GM23338 (cell line): ENCODE data around the gene SYVN1. TPM values are rescaled to one million over a fixed set of nuclear protein-coding genes. Genes with fewer than 3 reads are reported as not detected.

ENCODE experiments used
- ATAC-seq: fragments of 200-7000 bp; cut with Tn5 transposase; 3 replicates; pipeline ENCODE4 v1.9.1; 2020
- DNase-seq: peaks from one replicate; pipeline ENCODE4 v3.0.0-alpha.2; 2015; ENCODE audit warnings: low spot score
- H2AFZ ChIP-seq: fragments of 200-600 bp; sonication (generic); 2 replicates; pipeline ENCODE4 v1.8.0; 2016; ENCODE audit warnings: antibody characterized with exemption, mild to moderate bottlenecking, moderate library complexity
- H3F3A ChIP-seq: fragments of 200-600 bp; sonication (generic); replicated peaks from 2 replicates; pipeline ENCODE4 v1.8.0; 2017; ENCODE audit warnings: antibody characterized with exemption, mixed run types, low read depth
- H3K27ac ChIP-seq: fragments of 200-600 bp; sonication (generic); 2 replicates; pipeline ENCODE4 v1.6.1; 2016; ENCODE audit warnings: low read depth
- H3K27me3 ChIP-seq: fragments of 200-600 bp; sonication (generic); 2 replicates; pipeline ENCODE4 v1.8.0; 2016; ENCODE audit warnings: mild to moderate bottlenecking, mixed run types, moderate library complexity; ENCODE audit not compliant: insufficient read depth
- H3K36me3 ChIP-seq: fragments of 200-600 bp; sonication (generic); 2 replicates; pipeline ENCODE4 v1.8.0; 2016; ENCODE audit warnings: mild to moderate bottlenecking; ENCODE audit not compliant: insufficient read depth
- H3K4me1 ChIP-seq: fragments of 200-600 bp; sonication (generic); 2 replicates; pipeline ENCODE4 v1.8.0; 2016; ENCODE audit warnings: mild to moderate bottlenecking, moderate library complexity; ENCODE audit not compliant: insufficient read depth
- H3K4me2 ChIP-seq: fragments of 200-600 bp; sonication (generic); 2 replicates; pipeline ENCODE4 v1.7.1; 2017; ENCODE audit warnings: mixed run types
- H3K4me3 ChIP-seq: fragments of 200-600 bp; sonication (generic); 2 replicates; pipeline ENCODE4 v1.6.1; 2016; ENCODE audit warnings: mixed run types
- H3K79me2 ChIP-seq: fragments of 200-600 bp; sonication (generic); replicated peaks from 2 replicates; pipeline ENCODE4 v1.8.0; 2017; ENCODE audit warnings: mild to moderate bottlenecking; ENCODE audit not compliant: insufficient read depth
- H3K9me2 ChIP-seq: fragments of 200-600 bp; sonication (generic); 2 replicates; pipeline ENCODE4 v1.8.0; 2017; ENCODE audit not compliant: insufficient read depth
- H4K20me1 ChIP-seq: fragments of 200-600 bp; sonication (generic); replicated peaks from 2 replicates; pipeline ENCODE4 v1.8.0; 2017; ENCODE audit warnings: mild to moderate bottlenecking; ENCODE audit not compliant: insufficient read depth
- H3K27ac Mint-ChIP-seq: 2 replicates; pipeline ENCODE4 v1.8.0; 2020; ENCODE audit warnings: inconsistent platforms, mild to moderate bottlenecking, moderate library complexity, mixed read lengths
- H3K27me3 Mint-ChIP-seq: 3 replicates; pipeline ENCODE4 v1.8.0; 2022; ENCODE audit warnings: low read depth, mild to moderate bottlenecking, moderate library complexity, mixed read lengths, inconsistent platforms; ENCODE audit not compliant: insufficient read depth, poor library complexity
- H3K36me3 Mint-ChIP-seq: 3 replicates; pipeline ENCODE4 v1.8.0; 2021; ENCODE audit warnings: low read depth, mild to moderate bottlenecking, inconsistent platforms, moderate library complexity, mixed read lengths
- H3K4me1 Mint-ChIP-seq: 3 replicates; pipeline ENCODE4 v1.8.0; 2020; ENCODE audit warnings: mild to moderate bottlenecking, inconsistent platforms, mixed read lengths
- H3K4me3 Mint-ChIP-seq: 3 replicates; pipeline ENCODE4 v1.8.0; 2021; ENCODE audit warnings: moderate library complexity, mild to moderate bottlenecking, inconsistent platforms, mixed read lengths
- H3K9me3 Mint-ChIP-seq: 3 replicates; pipeline ENCODE4 v1.8.0; 2020; ENCODE audit warnings: moderate library complexity, mild to moderate bottlenecking, inconsistent platforms, mixed read lengths
- CREB1 ChIP-seq: fragments of 250-450 bp; sonication (Bioruptor Pico); IDR thresholded peaks from 2 replicates; pipeline ENCODE4 v1.5.0; 2020; ENCODE audit warnings: low read depth, mild to moderate bottlenecking, moderate library complexity
- ETS1 ChIP-seq: IDR thresholded peaks from 2 replicates; pipeline ENCODE4 v1.6.1; 2016; ENCODE audit warnings: antibody characterized with exemption
- EZH2 ChIP-seq: fragments of 200-600 bp; sonication (generic); IDR thresholded peaks from one replicate; pipeline ENCODE4 v1.8.0; 2017; ENCODE audit warnings: antibody characterized with exemption, mild to moderate bottlenecking, low read depth; ENCODE audit not compliant: unreplicated experiment
- EZH2phosphoT487 ChIP-seq: fragments of 200-600 bp; sonication (generic); IDR thresholded peaks from one replicate; pipeline ENCODE4 v1.8.1; 2018; ENCODE audit warnings: antibody characterized with exemption; ENCODE audit not compliant: unreplicated experiment
- JUNB ChIP-seq: IDR thresholded peaks from one replicate; pipeline ENCODE4 v1.6.1; 2016; ENCODE audit warnings: antibody characterized with exemption; ENCODE audit not compliant: unreplicated experiment
- NANOG ChIP-seq: IDR thresholded peaks from 2 replicates; pipeline ENCODE4 v1.6.1; 2016; ENCODE audit warnings: antibody characterized with exemption, borderline replicate concordance
- POLR2AphosphoS5 ChIP-seq: IDR thresholded peaks from 2 replicates; pipeline ENCODE4 v1.6.1; 2016; ENCODE audit warnings: antibody characterized with exemption, low read depth
- STAT1 ChIP-seq: IDR thresholded peaks from one replicate; pipeline ENCODE4 v1.6.1; 2016; ENCODE audit warnings: antibody characterized with exemption; ENCODE audit not compliant: unreplicated experiment
- ZNF114 ChIP-seq: fragments of 250-450 bp; sonication (Bioruptor Pico); IDR thresholded peaks from 2 replicates; pipeline ENCODE4 v1.5.0; 2020; ENCODE audit warnings: mild to moderate bottlenecking, moderate library complexity
- ZNF331 ChIP-seq: fragments of 250-450 bp; sonication (Bioruptor Pico); IDR thresholded peaks from 2 replicates; pipeline ENCODE4 v1.5.0; 2020; ENCODE audit warnings: low read depth, mild to moderate bottlenecking, moderate library complexity
- polyA plus RNA-seq: library from polyadenylated mRNA; unstranded; fragments of >200 nt; fragmentation: Nextera tagmentation; extraction: Ambion mirVana; gene quantifications from 2 replicates; pipeline ENCODE4 v1.2.1, GENCODE V29; 2016
- total RNA-seq: library from RNA; depleted of rRNA; stranded (reverse); fragments of >200 nt; shearing (Covaris generic); gene quantifications from 2 replicates; pipeline ENCODE4 v1.2.3, GENCODE V29; 2014
- TF ChIP-seq, protein P1 (sequence below): fragments of 250-450 bp; sonication (Bioruptor Pico); IDR thresholded peaks from 2 replicates; pipeline ENCODE4 v1.5.0; 2020; ENCODE audit warnings: mild to moderate bottlenecking, moderate library complexity
- TF ChIP-seq, protein P2 (sequence below), 2 experiments: fragments of 200-600 bp in 1 of 2; sonication (generic) in 1 of 2; conservative IDR thresholded peaks; 2 replicates each; pipeline versions ENCODE4 v1.5.1 to v1.6.1; 2016 to 2017; ENCODE audit warnings: antibody characterized with exemption in 2 of 2, low read depth in 2 of 2, mild to moderate bottlenecking in 2 of 2, moderate library complexity in 1 of 2
- TF ChIP-seq, protein P3 (sequence below): IDR thresholded peaks from one replicate; pipeline ENCODE4 v1.6.1; 2018; ENCODE audit warnings: antibody characterized with exemption; ENCODE audit not compliant: unreplicated experiment

Gene SYVN1
- total and polyA plus RNA-seq, 2 experiments from 2014 or later, result 13.8 to 28.7 TPM

GRCh38 chr11:65126624-65127274, 7.6 kb downstream of the SYVN1 start:
- H3K27me3 ChIP-seq, result no peaks in the 10 kb centered on the region
- no peak for DNase-seq
- H3K4me2 ChIP-seq, result no peak overlapping the region
- Mint-ChIP-seq H3K36me3 (peaks cover 59% of the 10 kb centered on the region), H3K27ac (no peak overlapping the region), H3K9me3 (no peaks in the 10 kb centered on the region; the same call in 2 of the 3 replicates), H3K4me3 (no peak overlapping the region), H3K4me1 (peaks cover 3% of the 10 kb centered on the region; the same call in 2 of the 3 replicates), H3K27me3 (peaks cover 8% of the 10 kb centered on the region)
- H3K4me3 ChIP-seq, result no peak overlapping the region
- no peak overlapping the region for H2AFZ ChIP-seq
- no peak overlapping the region for H3K27ac ChIP-seq
- H3K79me2 ChIP-seq, result peaks cover 20% of the 10 kb centered on the region
- peaks cover 3% of the 10 kb centered on the region; the same call in 1 of the 2 replicates for H4K20me1 ChIP-seq
- peaks cover 6% of the 10 kb centered on the region for H3K36me3 ChIP-seq
- peaks cover 4% of the 10 kb centered on the region; the same call in 1 of the 2 replicates for H3K4me1 ChIP-seq
- H3K9me2 ChIP-seq, result no peaks in the 10 kb centered on the region
- H3F3A ChIP-seq, result peaks cover 10% of the 10 kb centered on the region; the same call in 1 of the 2 replicates
- TF ChIP-seq, protein P1, sequence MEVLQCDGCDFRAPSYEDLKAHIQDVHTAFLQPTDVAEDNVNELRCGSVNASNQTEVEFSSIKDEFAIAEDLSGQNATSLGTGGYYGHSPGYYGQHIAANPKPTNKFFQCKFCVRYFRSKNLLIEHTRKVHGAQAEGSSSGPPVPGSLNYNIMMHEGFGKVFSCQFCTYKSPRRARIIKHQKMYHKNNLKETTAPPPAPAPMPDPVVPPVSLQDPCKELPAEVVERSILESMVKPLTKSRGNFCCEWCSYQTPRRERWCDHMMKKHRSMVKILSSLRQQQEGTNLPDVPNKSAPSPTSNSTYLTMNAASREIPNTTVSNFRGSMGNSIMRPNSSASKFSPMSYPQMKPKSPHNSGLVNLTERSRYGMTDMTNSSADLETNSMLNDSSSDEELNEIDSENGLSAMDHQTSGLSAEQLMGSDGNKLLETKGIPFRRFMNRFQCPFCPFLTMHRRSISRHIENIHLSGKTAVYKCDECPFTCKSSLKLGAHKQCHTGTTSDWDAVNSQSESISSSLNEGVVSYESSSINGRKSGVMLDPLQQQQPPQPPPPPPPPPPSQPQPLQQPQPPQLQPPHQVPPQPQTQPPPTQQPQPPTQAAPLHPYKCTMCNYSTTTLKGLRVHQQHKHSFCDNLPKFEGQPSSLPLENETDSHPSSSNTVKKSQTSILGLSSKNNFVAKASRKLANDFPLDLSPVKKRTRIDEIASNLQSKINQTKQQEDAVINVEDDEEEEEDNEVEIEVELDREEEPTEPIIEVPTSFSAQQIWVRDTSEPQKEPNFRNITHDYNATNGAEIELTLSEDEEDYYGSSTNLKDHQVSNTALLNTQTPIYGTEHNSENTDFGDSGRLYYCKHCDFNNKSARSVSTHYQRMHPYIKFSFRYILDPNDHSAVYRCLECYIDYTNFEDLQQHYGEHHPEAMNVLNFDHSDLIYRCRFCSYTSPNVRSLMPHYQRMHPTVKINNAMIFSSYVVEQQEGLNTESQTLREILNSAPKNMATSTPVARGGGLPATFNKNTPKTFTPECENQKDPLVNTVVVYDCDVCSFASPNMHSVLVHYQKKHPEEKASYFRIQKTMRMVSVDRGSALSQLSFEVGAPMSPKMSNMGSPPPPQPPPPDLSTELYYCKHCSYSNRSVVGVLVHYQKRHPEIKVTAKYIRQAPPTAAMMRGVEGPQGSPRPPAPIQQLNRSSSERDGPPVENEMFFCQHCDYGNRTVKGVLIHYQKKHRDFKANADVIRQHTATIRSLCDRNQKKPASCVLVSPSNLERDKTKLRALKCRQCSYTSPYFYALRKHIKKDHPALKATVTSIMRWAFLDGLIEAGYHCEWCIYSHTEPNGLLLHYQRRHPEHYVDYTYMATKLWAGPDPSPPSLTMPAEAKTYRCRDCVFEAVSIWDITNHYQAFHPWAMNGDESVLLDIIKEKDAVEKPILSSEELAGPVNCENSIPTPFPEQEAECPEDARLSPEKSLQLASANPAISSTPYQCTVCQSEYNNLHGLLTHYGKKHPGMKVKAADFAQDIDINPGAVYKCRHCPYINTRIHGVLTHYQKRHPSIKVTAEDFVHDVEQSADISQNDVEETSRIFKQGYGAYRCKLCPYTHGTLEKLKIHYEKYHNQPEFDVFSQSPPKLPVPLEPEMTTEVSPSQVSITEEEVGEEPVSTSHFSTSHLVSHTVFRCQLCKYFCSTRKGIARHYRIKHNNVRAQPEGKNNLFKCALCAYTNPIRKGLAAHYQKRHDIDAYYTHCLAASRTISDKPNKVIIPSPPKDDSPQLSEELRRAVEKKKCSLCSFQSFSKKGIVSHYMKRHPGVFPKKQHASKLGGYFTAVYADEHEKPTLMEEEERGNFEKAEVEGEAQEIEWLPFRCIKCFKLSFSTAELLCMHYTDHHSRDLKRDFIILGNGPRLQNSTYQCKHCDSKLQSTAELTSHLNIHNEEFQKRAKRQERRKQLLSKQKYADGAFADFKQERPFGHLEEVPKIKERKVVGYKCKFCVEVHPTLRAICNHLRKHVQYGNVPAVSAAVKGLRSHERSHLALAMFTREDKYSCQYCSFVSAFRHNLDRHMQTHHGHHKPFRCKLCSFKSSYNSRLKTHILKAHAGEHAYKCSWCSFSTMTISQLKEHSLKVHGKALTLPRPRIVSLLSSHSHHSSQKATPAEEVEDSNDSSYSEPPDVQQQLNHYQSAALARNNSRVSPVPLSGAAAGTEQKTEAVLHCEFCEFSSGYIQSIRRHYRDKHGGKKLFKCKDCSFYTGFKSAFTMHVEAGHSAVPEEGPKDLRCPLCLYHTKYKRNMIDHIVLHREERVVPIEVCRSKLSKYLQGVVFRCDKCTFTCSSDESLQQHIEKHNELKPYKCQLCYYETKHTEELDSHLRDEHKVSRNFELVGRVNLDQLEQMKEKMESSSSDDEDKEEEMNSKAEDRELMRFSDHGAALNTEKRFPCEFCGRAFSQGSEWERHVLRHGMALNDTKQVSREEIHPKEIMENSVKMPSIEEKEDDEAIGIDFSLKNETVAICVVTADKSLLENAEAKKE (CRISPR knock-in tag), result no peak
- TF ChIP-seq JUNB, result no peak
- no peak for TF ChIP-seq ZNF331
- TF ChIP-seq NANOG, result no peak
- no peak for TF ChIP-seq ZNF114
- TF ChIP-seq CREB1 (CRISPR knock-in tag), result no peak
- no peak for TF ChIP-seq EZH2
- TF ChIP-seq ETS1, result no peak
- TF ChIP-seq, protein P2, sequence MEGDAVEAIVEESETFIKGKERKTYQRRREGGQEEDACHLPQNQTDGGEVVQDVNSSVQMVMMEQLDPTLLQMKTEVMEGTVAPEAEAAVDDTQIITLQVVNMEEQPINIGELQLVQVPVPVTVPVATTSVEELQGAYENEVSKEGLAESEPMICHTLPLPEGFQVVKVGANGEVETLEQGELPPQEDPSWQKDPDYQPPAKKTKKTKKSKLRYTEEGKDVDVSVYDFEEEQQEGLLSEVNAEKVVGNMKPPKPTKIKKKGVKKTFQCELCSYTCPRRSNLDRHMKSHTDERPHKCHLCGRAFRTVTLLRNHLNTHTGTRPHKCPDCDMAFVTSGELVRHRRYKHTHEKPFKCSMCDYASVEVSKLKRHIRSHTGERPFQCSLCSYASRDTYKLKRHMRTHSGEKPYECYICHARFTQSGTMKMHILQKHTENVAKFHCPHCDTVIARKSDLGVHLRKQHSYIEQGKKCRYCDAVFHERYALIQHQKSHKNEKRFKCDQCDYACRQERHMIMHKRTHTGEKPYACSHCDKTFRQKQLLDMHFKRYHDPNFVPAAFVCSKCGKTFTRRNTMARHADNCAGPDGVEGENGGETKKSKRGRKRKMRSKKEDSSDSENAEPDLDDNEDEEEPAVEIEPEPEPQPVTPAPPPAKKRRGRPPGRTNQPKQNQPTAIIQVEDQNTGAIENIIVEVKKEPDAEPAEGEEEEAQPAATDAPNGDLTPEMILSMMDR (conservative IDR thresholded peaks at IDR 0.05; ENCODE audit: low read depth in 2 of 2), result no peak
- no peak for TF ChIP-seq EZH2phosphoT487
- TF ChIP-seq POLR2AphosphoS5, result no peak
- TF ChIP-seq STAT1, result no peak
- TF ChIP-seq, protein P3, sequence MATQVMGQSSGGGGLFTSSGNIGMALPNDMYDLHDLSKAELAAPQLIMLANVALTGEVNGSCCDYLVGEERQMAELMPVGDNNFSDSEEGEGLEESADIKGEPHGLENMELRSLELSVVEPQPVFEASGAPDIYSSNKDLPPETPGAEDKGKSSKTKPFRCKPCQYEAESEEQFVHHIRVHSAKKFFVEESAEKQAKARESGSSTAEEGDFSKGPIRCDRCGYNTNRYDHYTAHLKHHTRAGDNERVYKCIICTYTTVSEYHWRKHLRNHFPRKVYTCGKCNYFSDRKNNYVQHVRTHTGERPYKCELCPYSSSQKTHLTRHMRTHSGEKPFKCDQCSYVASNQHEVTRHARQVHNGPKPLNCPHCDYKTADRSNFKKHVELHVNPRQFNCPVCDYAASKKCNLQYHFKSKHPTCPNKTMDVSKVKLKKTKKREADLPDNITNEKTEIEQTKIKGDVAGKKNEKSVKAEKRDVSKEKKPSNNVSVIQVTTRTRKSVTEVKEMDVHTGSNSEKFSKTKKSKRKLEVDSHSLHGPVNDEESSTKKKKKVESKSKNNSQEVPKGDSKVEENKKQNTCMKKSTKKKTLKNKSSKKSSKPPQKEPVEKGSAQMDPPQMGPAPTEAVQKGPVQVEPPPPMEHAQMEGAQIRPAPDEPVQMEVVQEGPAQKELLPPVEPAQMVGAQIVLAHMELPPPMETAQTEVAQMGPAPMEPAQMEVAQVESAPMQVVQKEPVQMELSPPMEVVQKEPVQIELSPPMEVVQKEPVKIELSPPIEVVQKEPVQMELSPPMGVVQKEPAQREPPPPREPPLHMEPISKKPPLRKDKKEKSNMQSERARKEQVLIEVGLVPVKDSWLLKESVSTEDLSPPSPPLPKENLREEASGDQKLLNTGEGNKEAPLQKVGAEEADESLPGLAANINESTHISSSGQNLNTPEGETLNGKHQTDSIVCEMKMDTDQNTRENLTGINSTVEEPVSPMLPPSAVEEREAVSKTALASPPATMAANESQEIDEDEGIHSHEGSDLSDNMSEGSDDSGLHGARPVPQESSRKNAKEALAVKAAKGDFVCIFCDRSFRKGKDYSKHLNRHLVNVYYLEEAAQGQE, result no peak
- no peak for ATAC-seq
